Head of caudate nucleus (tissue), 42 donors: Measurements from ENCODE around the gene VSTM5.
"Not testable (repeated sequence)": the region's sequence is repeated elsewhere in the genome, so short reads cannot be mapped to it uniquely, and the experiment has no call there.

ENCODE experiments used
- DNase-seq, 42 donors: peaks; one replicate each; pipeline versions ENCODE4 v3.0.0 to v3.0.0-alpha.2; 2020 to 2021; ENCODE audit warnings: mixed read lengths in 7 of 42
- intact Hi-C: fragments of 100-400 bp; cut with DNase I; formaldehyde crosslinking; loops from one replicate; pipeline ENCODE4 v1.15.0; 2022

VSTM5 gene

DNA sequence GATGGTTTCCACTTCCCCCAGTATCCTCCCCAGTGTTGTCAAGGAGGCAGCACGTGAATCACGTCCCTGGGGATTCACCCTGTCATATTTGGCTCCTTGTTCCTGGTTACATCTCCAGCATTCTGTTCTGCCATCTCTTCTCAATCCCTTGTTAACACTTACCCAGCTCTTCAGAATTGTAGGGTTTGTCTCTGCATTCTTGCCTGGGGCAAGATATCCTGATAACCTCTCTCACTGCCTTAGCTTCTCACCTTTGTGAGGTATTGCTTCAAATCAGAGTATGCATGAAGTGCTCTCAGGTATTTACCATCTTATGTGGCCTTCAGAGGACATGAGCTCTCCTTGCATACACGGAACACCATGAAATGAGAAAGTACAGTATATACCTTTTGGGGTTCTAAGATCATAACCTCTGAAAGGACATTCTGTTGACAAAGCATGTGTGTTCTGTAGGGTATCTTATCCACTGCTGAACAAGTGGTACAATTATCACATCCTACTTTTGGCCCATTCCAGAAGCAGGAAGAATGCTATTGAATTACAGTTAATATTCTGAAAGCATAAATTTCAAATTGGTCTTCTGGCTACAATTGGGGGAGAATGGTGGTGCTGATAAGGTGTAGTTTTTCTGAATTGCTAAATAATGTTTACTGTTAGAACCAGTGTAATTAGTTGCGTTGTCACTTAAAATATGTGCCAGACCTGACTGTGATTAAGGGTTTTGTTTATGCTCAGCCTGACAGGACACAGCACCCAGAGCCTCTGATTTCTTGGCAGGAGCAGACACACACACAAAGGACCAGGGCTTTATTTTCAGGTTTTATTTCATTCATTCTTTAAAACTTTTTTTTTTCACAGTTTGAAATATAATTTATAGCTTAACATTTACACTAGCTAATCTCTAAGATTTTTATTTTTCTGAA lies 32.7 kb downstream of the VSTM5 start:
- intact Hi-C loops: no loop called here
- DNase-seq: no peak

DNA sequence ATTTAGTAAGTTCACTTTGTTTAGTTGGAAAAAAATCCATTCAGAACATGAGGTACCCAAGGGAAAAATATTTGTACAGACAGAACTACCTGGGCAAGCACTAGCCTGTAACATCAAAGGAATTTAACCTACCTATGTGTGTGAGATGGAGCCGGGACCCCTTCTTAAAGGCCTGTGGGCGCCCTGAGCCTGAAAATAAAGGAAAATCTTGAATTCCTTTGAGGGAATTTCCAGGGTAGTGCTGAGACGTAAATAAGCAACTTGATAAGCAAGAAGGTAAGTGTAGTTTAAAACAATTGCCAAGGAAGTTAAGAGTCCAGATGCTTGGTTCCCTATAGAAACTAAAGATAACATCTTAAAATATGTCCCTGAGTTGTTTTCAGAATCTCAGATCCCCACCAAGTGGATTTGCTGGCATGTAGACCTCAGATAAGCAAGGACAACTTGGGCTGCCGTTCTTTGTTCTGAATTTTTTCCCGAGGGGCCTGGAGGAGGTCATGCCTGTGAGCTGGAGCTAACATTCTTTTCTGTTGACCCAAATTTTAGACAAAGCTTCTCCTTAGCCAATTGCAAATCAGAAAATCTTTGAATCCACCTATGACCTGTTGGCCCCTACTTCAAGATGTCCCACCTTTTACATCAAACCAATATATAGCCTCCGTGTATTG lies 35.3 kb downstream of the VSTM5 start:
- no peak for DNase-seq
- intact Hi-C loops: no loop called here

GRCh38 chr11:93813974-93814373 lies 36.4 kb downstream of the VSTM5 start:
- no peak for DNase-seq
- intact Hi-C loops: no loop called here

DNA sequence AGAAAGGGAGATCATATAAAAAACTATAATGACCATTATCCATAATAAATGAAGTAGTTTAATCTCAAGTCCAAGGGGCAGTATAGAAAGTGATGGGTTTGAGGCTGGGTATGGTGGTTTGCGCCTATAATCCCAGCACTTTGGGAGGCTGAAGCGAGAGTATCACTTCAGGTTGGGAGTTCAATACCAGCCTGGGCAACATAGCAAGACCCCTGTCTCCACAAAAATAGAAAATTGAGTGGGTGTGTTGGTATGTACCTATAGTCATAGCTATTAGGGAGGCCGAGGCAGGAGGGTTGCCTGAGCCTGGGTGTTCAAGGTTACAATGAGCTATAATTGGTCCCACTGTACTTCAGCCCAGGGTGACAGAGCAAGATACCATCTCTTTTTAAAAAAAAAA lies 42.4 kb downstream of the VSTM5 start:
- no peak for DNase-seq
- intact Hi-C loops: no loop called here

GRCh38 chr11:93804879-93805278 lies 45.5 kb downstream of the VSTM5 start:
- intact Hi-C loops: no loop called here

GRCh38 chr11:93801366-93801765 lies 49.1 kb downstream of the VSTM5 start:
- DNase-seq: no peak
- intact Hi-C loops: no loop called here

More at GRCh38 chr11:93804879-93805278, 45.5 kb downstream of the VSTM5 start:
- no peak for DNase-seq

- intact Hi-C loops: no loop called here
- no peak for DNase-seq
Observed at GRCh38 chr11:93796441-93797231, 53.8 kb downstream of the VSTM5 start.

GRCh38 chr11:93791493-93791892 lies 58.9 kb downstream of the VSTM5 start:
- intact Hi-C loops: no loop called here

DNA sequence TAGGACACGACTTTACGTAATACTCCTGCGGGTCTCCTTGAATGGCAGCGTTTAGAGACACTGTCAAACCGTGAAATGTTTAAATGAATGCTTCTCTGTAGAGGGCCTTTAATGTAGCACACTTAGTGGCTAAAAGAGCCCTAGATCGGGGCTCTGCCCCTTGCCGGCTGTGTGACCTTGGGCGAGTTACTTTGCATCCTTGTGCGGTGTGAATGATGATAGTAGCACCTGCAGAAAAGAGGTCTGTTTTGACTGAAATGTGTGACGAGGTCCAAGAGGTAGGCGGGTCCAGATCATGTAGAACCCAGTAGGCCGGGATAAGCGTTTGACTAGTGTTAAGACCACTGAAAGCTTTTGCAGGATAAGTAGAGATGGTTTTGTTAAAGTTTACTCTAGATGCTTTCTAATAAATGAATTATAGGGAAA lies 65.5 kb downstream of the VSTM5 start:
- DNase-seq: peak in 1 of 42 donors; percentile 5
- intact Hi-C loops: loop anchor here (2.0 kb wide), 1 partner anchor 42 kb away; no protein-coding TSS in a partner anchor

More at GRCh38 chr11:93791493-93791892, 58.9 kb downstream of the VSTM5 start:
- no peak for DNase-seq

- DNase-seq: peak; percentile 88 to 98 (median 95)
- intact Hi-C loops: loop anchor here (2.0 kb wide), 1 partner anchor 42 kb away; no protein-coding TSS in a partner anchor
Observed at GRCh38 chr11:93784145-93784934, 66.1 kb downstream of the VSTM5 start, which contains the start of gene MED17. TSS of gene MED17 (plus strand) at chr11:93784282. CDS start at chr11:93784514, 232 bp downstream.

DNA sequence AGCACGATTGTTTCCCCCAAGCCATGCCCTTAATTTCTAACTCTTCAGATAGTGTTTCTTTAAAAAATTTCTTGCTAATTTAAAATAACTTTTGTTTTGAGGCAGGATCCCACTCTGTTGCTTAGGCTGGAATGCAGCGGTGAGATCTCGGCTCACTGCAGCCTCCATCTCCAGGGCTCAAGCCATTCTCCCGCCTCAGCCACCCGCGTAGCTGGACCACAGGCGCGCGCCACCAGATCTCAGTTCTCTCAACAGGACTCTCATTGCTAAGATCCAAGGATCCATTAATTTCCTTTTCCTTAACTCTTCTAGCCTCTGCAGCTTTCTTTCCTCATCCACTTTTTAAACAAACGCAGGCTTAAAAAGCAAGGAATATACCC lies 66.7 kb downstream of the VSTM5 start:
- DNase-seq: no peak
- intact Hi-C loops: loop anchor here (2.0 kb wide), 1 partner anchor 41 kb away; no protein-coding TSS in a partner anchor

DNA sequence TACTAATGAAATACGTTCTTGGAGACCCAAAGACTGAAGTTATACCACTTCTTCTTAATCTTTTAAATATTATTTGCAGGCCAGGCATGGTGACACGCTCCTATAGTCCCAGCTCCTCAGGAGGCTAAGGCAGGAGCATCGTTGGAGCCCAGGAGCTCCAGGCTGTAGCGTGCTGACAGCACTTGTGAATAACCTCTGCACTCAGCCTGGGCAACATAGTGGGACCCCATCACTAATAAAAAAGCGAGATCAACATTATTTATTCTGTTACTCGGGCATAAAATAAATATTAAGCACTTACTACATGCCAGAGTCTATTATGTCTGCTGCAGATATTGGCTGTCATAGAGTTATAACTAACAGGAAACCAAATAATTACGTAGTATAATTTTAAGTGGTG lies 67.1 kb downstream of the VSTM5 start:
- no peak for DNase-seq
- intact Hi-C loops: no loop called here

- intact Hi-C loops: no loop called here
- DNase-seq: no peak
Observed at GRCh38 chr11:93775289-93775688, 75.1 kb downstream of the VSTM5 start.

- intact Hi-C loops, DNase-seq: not testable (repeated sequence)
Observed at GRCh38 chr11:93774560-93774959, 75.9 kb downstream of the VSTM5 start.

DNA sequence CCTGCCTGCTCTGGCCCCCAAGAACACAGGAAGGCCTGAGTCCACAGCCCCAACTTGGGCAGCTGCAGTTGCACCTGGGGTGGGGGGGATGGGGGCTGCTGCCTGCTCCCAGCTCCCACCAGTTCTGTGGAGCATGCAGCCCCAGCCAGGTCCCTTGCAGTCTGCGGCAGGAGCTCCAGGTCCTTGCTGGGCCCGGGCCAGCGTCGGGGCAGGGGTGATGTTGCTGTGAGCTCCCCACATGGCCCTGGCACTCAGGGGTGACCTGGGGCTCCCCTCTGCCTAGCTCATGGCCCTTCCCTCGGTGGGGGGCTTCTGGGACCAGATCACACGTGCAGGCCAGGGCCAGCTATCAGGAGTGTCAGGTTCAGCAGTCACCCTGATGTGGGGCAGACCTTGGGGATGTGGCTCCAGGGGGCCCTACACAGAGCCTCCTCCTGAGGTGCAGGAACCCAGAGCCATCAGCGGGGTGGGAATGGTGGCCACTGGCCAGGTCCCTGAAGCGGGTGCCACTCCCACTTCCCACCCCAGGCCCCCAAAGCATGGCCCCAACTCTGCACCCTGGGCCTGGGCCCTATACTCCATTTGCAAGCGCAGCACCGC lies 76.7 kb downstream of the VSTM5 start:
- intact Hi-C loops: no loop called here
- DNase-seq: no peak

- DNase-seq: no peak
- intact Hi-C loops: no loop called here
Observed at GRCh38 chr11:93773045-93773477, 77.4 kb downstream of the VSTM5 start.

DNA sequence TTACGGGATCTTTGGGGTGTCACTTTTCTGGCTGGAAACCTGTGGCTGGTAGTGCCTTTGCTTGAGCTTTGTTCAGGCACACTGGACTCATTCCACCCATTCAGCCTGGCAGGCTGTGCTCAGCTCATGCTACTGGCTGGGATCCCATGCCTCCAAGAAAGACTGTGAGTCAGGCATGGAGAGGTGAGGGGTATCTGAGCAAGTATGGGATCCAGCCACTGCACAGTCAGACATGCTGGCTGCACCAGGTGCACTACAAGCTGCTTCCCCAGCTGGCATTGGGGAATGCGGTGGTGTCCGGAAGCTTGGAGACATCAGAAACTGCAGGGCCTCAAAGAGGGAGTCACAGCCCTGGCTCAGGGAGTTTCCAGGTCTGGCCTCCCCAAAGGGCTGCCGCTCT lies 78.3 kb downstream of the VSTM5 start:
- DNase-seq: peak in 1 of 42 donors; percentile 41

DNA sequence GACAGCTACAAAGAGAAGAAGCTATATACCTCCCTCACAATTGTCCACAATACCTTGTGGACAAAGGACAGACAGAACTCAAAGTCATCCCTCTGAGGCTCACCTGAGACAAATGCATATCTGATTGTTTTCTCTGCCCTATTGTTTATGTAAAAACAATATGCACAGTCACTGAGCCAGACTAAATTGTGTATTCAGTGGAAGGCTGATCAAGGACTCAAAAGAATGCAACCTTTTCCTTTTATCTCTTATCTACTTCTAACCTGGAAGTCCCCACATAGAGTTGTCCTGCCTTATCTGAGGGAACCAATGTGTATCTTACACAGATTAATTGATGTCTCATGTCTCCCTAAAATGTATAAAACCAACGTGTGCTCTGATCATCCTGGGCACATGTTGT lies 80.3 kb downstream of the VSTM5 start:
- DNase-seq: no peak
- intact Hi-C loops: no loop called here

More for the DNA sequence above, 78.3 kb downstream of the VSTM5 start:
- intact Hi-C loops: no loop called here
